ENCODE results near the gene GOSR2.

Gene GOSR2

GRCh38 chr17:46977348-46977747 lies 54.4 kb downstream of the GOSR2 start:
- H3K4me3 ChIP-seq (ENCODE audit: low read depth, low read length) = no peak overlapping the region
- no peak for DNase-seq (ENCODE audit: low read depth)
- TF ChIP-seq CTCF (IDR thresholded peaks at IDR 0.05; ENCODE audit: insufficient read depth, low read depth, low read length, missing control alignments) = no peak

GRCh38 chr17:46977750-46978488 lies 55.0 kb downstream of the GOSR2 start:
- no peak for TF ChIP-seq CTCF (IDR thresholded peaks at IDR 0.05; ENCODE audit: insufficient read depth, low read depth, low read length, missing control alignments)
- DNase-seq (ENCODE audit: low read depth) = no peak
- no peak overlapping the region; the same call in 1 of the 2 replicates for H3K4me3 ChIP-seq (ENCODE audit: low read depth, low read length)

GRCh38 chr17:46978489-46979146 lies 55.7 kb downstream of the GOSR2 start:
- TF ChIP-seq CTCF (IDR thresholded peaks at IDR 0.05; ENCODE audit: insufficient read depth, low read depth, low read length, missing control alignments) = no peak
- no peak for DNase-seq (ENCODE audit: low read depth)
- peak overlapping the region; percentile 15; the same call in 1 of the 2 replicates for H3K4me3 ChIP-seq (ENCODE audit: low read depth, low read length)

GRCh38 chr17:46979147-46979863 lies 56.3 kb downstream of the GOSR2 start, which contains the start of gene RPRML:
RPRML (minus strand) TSS chr17:46979253; CDS start chr17:46979007, 246 bp downstream.
- DNase-seq (ENCODE audit: low read depth) = no peak
- H3K4me3 ChIP-seq (ENCODE audit: low read depth, low read length) = peak within 1 kb of the TSS; percentile 15; the same call in 1 of the 2 replicates
- TF ChIP-seq CTCF (IDR thresholded peaks at IDR 0.05; ENCODE audit: insufficient read depth, low read depth, low read length, missing control alignments) = no peak

GRCh38 chr17:46982577-46982976 lies 59.6 kb downstream of the GOSR2 start:
- no peak for DNase-seq (ENCODE audit: low read depth)
- no peak for TF ChIP-seq CTCF (IDR thresholded peaks at IDR 0.05; ENCODE audit: insufficient read depth, low read depth, low read length, missing control alignments)
- H3K4me3 ChIP-seq (ENCODE audit: low read depth, low read length) = no peak overlapping the region

- DNase-seq (ENCODE audit: low read depth) = no peak
- no peak overlapping the region for H3K4me3 ChIP-seq (ENCODE audit: low read depth, low read length)
- TF ChIP-seq CTCF (IDR thresholded peaks at IDR 0.05; ENCODE audit: insufficient read depth, low read depth, low read length, missing control alignments) = no peak
These were observed 60.8 kb downstream of the GOSR2 start for GRCh38 chr17:46983782-46984181.

Measured in GM12865 (cell line).